NCI-H748 (cell line): ENCODE measurements around the gene G6PC1.
"Not testable (repeated sequence)": the region's sequence is repeated elsewhere in the genome, so short reads cannot be mapped to it uniquely, and the experiment has no call there.

ENCODE experiments used
- DNase-seq: peaks from one replicate; lab custom pipeline; 2025; ENCODE audit not compliant: unreplicated experiment; lab: John Stamatoyannopoulos, UW

The G6PC1 gene

DNA sequence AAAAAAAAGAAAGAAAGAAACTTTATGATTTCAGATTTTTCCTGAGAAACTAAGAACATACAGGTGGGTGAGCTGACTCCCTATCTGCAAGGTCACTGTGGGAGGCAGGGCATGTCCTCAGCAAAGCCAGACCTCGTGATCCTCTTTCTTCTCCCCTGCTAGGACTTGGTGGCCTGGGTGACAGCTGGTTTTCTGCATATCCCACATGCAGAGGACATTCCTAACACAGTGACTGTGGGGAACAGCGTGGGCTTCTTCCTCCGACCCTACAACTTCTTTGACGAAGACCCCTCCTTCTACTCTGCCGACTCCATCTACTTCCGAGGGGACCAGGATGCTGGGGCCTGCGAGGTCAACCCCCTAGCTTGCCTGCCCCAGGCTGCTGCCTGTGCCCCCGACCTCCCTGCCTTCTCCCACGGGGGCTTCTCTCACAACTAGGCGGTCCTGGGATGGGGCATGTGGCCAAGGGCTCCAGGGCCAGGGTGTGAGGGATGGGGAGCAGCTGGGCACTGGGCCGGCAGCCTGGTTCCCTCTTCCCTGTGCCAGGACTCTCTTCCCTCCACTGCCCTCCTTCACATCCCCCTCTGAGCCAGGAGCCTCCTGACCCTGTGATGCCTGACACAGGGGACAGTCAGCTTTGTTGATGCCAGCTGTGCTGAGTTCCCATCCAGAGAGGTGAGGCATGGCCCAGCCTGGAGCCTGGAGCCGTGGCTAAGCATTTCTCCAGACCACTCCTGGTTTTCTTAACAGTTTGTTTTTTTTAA, 26.5 kb upstream of the G6PC1 start:
- not testable (repeated sequence) for DNase-seq

DNA sequence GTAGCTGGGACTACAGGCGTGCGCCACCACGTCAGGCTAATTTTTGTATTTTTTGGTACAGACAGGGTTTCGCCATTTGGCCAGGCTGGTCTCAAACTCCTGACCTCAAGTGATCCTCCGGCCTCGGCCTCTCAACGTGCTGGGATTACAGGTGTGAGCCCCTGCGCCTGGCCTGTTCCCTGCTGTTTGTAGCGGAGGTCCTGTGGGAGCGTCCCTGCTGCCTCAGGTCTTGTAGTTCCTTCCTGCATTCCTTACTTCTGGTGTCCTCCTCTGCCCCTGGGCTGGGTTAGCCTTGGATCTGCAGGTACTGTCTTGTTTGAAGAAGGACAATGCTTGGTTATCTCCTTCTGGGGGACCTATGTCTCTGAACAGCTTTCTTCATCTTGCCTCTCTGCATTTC, 23.6 kb upstream of the G6PC1 start:
- no peak for DNase-seq

DNA sequence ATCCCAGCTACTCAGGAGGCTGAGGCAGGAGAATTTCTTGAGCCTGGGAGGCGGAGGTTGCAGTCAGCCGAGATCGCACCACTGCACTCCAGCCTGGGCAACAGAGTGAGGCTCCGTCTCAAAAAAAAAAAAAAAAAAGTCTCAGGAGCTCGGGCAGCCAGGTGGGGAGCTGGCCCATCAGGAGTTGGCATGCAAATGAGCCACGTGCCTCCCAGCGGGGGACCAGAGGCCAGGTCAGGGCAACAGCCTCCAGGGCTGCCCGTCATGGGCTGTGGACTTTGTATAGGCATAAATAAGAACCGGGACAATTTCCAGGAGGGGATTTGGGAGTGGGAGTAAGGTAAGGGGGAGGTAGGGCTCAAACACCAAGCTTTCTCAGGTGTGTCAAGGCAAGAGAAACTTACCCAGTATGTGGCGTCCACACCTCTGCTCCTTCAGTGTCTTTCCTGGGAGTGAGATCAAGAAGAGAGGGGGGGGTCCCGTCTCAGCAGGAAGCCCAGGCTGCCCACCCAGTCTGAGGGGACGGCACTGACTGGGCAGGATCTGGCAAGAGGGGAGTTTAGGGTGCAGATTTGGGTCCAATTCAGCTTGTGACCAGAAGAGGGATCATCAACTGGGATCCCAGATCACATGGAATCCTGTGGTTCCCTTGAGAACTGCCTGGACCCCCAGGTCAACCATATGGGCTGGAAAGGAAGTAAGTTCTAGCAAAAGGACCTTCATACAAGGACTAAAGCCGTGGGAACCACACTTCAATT, 22.3 kb upstream of the G6PC1 start:
- DNase-seq: peak; percentile 6

DNA sequence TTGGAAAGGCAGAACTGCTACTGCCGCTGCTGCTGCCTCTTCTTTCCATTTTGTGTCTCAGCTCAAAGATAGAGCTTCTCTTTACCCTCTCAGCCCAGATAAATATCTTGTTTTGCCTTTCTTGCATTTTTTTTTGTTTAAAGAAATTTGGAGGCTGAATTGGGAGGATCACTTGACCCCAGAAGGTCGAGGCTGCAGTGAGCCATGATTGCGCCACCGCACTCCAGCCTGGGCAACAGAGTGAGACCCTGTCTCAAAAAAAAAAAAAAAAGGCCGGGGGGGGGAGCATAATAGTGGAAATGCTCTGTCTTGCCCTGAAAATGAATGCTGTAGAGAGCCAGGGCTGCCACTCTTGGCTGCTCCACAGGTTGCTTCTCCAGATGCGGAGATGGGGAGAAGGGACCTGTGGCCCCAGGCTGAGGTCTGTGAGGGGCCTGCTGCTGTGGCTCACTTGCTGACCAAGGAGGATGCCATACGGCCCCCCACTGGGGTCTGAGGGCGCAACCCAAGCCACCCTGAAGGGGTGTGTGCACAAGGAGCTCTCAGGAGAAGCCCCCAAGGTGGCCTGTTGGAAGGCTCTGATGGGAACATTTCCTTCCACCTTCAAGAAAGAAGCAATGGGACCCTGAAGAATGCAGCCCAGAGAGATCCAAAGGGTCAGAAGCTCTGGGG, 21.5 kb upstream of the G6PC1 start:
- no peak for DNase-seq

DNA sequence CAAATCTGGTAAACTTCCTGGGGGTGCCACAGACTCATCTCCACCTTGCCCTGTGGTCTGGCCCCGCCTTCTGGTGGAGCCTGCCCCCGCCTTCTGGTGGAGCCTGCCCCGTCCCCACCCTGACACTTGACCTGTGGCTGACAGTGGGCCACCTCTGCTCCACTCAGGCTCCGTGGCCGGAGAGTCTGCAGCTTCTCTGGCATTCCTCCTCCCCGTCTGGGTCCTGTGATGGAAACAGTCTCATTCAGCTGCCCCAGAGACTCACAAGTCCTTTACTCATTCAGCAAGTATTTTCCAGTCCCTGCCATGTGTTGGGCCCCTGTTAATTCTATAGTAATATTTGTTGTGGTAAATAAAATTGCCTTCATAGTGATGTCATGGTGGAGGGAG, 21.0 kb upstream of the G6PC1 start:
- no peak for DNase-seq

DNA sequence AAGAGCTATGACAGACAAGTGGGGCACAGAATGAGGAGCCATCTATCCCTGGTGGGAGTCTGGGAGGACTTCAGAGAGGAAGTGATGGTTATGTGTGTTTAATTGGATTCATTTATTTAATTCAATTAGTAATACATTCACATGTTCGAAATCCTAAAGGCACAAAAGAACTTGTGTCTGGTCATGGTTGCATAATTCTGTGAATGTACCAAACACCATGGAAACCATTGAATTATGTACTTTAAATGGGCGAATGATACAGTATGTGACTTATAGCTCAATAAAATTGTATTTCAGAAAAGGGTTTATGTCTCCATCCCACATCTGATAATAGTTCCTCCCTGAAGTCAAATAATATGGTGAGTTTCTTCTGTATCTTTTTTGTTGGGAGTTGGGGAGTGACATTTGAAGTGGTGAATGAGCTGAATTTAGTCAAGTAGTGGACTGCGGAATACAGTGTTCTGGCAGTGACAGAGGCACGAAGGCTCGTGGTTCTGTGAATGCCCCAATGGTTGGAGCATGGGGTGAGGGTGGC, 19.8 kb upstream of the G6PC1 start:
- no peak for DNase-seq

DNA sequence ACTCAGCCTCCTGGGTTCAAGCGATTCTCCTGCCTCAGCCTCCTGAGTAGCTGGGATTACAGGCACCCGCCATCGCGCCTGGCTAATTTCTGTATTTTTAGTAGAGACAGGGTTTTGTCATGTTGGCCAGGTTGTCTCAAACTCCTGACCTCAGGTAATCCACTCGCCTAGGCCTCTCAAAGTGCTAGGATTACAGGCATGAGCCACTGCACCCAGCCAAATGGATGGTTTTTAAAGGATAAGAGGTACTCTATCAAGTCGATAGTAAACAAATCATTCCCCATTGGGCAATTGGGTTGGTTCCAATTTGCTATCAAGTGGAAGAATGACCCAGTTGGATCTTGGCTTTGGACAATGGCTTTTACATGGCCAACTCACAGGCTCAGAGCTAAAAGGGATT, 18.9 kb upstream of the G6PC1 start:
- DNase-seq: not testable (repeated sequence)

DNA sequence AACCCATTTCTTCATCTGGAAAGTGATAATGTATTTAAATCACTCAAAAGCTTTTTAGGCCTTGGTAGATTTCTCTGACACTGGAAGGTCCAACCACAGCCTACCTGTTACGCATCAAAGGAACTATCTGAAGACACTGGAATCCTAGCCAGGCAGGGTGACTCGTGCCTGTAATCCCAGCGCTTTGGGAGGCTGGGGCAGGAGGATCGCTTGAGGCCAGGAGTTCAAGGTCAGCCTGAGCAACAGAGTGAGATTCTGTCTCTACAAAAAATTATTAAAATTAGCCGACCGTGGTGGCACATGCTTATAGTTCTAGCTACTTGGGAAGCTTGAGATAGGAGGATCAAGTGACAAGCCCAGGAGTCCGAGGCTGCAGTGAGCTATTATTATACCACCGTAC, 18.4 kb upstream of the G6PC1 start:
- DNase-seq: no peak

DNA sequence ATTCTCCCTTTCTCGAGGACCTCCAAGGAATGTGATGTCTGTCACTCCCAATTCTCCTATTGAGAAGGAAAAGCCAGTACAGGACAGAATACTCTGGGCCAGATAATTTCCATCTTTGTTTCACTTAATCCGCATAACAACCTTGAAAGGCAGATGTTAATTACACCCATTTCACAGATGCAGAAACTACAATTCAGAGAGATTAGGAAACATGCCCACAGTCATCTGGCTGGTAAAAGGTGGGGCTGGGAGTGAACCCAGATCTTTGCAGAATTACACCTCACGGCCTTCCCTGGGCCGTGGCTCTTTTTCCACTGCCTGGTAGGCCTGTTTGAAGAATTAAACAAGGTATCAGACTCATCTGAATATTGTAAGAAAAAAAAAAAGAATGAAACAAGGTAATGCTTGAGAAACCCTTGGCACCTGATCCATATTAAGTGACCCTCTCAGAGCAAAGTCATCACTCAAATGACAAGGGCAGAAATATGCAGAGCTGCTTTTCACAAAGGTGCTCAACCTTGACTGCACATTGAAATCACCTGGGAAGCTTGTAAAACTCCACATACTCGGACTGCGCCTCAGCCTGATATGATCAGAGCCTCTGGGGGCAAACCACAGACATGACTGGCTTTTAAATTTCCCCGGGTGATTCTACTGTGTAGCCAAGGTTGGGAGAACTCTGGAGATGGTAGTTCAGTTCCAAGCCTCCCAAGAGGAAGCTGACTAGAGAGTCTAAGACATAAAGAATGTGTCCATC, 16.6 kb upstream of the G6PC1 start:
- DNase-seq: no peak

DNA sequence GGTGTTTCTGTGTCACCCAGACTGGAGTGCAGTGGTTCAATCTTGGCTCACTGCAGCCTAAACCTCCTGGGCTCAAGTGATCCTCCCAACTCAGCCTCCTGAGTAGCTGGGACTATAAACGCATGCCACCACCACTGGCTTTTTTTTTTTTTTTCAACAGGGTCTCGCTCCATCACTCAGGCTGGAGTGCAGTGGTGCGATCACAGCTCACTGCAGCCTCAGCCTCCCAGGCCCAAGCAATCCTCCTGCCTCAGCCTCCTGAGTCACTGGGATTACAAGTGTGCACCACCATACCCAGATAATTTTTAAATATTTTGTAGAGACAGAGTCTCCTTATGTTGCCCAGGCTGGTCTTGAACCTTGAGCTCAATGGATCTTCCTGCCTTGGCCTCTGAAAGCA, 14.8 kb upstream of the G6PC1 start:
- DNase-seq: not testable (repeated sequence)

DNA sequence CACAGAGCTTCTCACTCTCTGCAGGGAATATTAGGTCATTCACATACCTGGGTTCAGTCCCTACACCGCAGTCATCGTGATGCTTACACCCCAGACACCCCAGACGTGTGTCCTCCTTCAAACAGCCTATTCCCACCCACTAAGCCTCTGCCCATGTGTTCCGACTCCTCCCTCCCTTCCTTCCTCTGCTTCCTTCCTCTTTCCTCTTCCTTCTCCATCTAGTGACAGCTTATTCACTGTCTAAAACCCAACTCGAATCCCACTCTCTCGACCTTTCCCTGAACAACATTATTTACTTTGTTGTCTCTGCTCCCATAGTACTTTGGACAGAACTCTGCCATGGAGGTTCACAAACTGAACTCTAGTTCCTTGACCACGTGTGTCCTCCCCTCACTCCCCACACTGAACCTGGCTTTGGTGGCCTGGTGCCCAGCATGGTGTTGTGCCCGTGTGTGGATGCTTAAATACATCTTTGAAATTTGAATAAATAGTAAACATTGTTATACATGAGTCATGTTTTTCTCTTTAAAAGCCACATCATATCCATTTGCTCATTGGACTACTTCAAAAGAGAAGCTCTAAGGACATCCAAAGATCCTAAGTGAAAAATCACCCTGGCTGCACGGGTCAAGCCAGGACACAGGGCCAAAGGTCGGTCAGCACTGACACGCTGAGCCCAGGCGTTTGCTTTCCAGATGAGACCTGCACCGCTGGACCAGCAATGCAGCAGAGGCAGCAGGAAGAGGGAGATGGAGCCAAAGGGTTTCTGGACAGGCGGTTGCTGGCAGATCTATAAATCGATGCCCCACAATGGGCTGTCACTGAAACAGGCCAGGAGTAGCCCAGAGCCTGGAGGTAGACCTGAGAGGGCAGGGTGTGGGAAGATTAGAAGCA, 14.1 kb upstream of the G6PC1 start:
- DNase-seq: no peak

DNA sequence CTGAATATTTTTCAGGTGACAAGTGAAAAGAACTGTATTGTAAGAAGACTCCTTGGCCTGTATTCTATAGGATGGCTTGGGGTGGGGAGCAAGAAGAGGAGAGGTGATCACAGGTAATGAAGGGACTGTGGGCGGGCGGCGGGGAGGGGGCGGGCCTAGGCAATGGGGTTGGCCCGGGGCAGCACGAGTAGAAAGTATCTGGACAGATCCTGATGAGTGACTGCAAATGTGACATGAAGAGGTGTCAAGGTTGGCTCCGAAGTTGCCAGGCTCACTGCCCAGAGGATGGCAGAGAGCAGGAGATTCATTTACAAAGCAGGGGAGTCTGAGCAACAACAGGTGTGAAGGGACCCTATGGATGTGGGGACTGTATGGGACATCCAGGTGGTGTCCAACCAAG, 10.8 kb upstream of the G6PC1 start:
- DNase-seq: no peak

DNA sequence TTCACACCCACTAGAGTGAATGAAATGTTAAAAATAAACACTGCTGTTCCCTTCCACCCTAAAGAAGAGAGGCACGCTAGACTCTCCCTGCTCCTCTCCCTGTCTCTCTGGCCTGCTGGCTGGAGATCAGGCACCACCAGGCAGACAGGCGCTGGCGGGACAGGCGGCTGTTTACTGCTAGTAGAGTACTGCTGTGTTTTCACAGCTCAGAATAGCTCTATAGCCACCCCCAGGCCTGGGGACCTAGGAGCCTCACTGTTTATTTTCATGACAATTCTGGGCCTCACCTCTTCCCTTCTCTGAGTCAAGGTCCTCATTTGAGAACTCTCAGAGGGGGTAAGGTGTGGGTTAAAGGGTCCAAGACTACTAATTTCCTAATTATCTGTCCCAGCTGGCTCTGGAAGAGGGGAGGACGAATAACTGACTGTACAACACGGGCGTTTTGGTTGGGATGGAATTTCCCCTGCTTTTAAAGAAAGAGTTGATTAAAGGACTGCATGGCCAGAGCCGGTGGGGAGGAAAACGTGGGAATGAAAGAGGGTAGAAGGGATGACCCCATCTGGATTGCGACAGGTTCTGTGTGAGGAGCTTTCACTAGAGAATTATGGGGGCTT, 9.0 kb upstream of the G6PC1 start:
- peak; percentile 20 for DNase-seq

DNA sequence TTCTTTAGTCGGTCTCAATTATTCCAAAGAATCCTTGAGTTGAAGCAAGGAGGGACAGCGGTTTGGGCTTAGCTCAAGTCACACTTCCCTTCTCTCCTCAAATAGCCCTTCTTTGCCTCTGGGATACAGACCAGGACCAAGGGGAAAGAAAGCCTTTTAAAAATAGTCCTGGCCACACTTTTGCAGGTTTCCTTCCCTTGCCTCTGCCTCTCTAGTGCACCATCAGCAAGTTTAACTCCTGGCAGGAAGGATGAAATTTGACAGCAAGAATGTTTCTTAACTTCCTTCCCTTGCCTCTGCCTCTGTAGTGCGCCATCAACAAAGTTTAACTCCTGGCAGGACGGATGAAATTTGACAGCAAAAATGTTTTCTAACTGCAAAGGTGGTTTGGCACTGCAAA, 7.2 kb upstream of the G6PC1 start:
- DNase-seq: no peak

DNA sequence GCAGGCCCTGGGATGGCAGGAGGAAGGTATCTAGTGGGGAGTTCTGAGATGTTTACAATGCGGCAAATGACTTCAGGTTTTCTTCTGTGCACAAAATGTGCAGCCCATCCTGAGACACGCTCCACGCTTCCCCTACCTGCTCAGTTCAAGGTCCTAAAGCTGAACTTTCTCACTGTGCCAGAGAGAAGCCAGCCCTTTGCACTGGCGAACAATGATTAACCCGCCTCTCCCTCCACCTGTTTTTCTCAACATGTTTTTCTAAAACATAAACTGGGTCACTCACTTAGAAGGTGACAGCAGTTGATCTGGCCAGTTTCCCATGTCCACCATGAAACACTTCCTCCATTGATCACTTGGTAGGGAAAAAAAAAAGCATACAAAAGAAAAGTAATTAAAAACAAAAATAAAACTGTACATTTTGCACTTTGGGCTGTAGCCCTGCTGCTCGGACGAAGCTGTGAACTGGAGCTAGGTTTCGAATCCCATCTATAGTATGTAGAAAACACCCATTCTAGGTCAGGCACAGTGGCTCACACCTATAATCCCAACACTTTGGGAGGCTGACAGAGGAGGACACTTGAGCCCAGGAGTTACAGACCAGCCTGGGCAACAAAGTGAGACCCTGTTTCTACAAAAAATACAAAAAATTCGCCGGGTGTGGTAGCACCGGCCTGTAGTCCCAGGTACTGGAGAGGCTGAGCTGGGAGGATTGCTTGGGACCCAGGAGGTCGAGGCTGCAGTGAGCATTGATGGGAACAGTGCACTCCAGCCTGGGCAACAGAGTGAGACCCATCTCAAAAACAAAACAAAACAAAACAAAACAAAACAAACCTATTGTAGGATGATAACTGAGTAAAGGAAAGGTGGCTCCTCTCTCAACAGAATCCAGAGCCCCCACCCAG, 6.1 kb upstream of the G6PC1 start:
- DNase-seq: no peak

DNA sequence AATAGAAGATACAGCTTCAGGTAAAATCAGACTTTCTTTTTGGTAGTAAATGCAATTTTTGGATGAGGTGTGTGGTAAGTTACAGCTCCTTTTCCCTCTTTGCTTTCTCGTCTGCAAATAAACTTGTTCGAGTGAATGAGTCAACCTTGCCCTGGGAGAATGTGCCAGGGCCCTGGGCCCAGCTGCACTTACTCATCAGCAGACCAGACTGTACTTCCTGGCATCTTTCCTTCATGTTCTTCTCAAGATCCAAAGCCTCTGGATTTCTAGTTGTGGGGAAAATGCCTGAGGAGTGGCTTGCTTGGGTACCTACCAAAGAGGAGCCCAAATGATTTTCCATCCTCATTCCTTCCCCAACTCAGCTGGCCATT, 5.4 kb upstream of the G6PC1 start:
- no peak for DNase-seq

DNA sequence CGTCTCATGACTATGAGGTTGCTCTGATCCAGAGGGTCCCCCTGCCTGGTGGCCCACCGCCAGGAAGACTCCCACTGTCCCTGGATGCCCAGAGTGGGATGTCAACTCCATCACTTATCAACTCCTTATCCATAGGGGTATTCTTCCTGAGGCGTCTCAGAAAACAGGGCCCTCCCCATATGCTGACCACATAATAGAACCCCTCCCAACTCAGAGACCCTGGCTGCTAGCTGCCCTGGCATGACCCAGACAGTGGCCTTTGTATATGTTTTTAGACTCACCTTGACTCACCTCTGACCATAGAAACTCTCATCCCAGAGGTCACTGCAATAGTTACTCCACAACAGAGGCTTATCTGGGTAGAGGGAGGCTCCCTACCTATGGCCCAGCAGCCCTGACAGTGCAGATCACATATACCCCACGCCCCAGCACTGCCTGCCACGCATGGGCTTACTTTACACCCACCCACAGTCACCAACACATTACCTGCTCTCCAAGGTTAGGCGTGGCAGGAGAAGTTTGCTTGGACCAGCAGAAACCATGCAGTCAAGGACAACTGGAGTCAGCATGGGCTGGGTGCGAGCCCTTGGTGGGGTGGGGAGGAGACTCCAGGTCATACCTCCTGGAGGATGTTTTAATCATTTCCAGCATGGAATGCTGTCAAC, 2.3 kb upstream of the G6PC1 start:
- no peak for DNase-seq

DNA sequence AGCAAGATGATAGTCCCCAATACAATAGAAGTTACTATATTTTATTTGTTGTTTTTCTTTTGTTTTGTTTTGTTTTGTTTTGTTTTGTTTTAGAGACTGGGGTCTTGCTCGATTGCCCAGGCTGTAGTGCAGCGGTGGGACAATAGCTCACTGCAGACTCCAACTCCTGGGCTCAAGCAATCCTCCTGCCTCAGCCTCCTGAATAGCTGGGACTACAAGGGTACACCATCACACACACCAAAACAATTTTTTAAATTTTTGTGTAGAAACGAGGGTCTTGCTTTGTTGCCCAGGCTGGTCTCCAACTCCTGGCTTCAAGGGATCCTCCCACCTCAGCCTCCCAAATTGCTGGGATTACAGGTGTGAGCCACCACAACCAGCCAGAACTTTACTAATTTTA, 618 bp upstream of the G6PC1 start:
- not testable (repeated sequence) for DNase-seq
